OCI-LY7 (cell line): ENCODE data around the gene ZNF837. TPM values are rescaled to one million over a fixed set of nuclear protein-coding genes. Genes with fewer than 3 reads are reported as not detected.
"Not testable (repeated sequence)": the region's sequence is repeated elsewhere in the genome, so short reads cannot be mapped to it uniquely, and the experiment has no call there.

Source experiments
- BruUV-seq: library from RNA; stranded (reverse); fragments of 400-500 nt; replicated peaks from 2 replicates; lab custom pipeline; 2021; lab: Mats Ljungman, UMichigan
- CTCF ChIA-PET: fragments of 300-600 bp; sonication (Branson Sonifier 250); formaldehyde crosslinking; loops from one replicate; lab custom pipeline; 2022; ENCODE audit warnings: antibody characterized with exemption; ENCODE audit not compliant: unreplicated experiment; lab: Charles Lee
- POLR2A ChIA-PET: fragments of 300-600 bp; sonication (Branson Sonifier 250); formaldehyde crosslinking; loops from one replicate; lab custom pipeline; 2022; ENCODE audit warnings: antibody characterized with exemption; lab: Charles Lee
- DNase-seq: peaks from one replicate; pipeline ENCODE4 v3.0.0-alpha.2; 2015; ENCODE audit warnings: low spot score
- H2AFZ ChIP-seq: fragments of 200-600 bp; sonication (generic), shearing (Covaris generic); 2 replicates; pipeline ENCODE4 v1.6.1; 2014; ENCODE audit warnings: mild to moderate bottlenecking, antibody characterized with exemption, low read length, moderate library complexity
- H3K27ac ChIP-seq: fragments of 200-600 bp; sonication (generic); 2 replicates; pipeline ENCODE4 v1.5.1; 2014; ENCODE audit warnings: mixed run types, low read depth, mild to moderate bottlenecking, moderate library complexity, low read length, inconsistent platforms; ENCODE audit not compliant: poor library complexity, severe bottlenecking
- H3K36me3 ChIP-seq: fragments of 200-600 bp; sonication (generic); 2 replicates; pipeline ENCODE4 v1.6.1; 2014; ENCODE audit warnings: mild to moderate bottlenecking, antibody characterized with exemption, low read length, moderate library complexity, mixed read lengths; ENCODE audit not compliant: insufficient read depth
- H3K4me1 ChIP-seq: fragments of 200-600 bp; sonication (generic); 2 replicates; pipeline ENCODE4 v1.5.1; 2014; ENCODE audit warnings: mild to moderate bottlenecking, low read length; ENCODE audit not compliant: insufficient read depth, poor library complexity, severe bottlenecking
- H3K4me2 ChIP-seq: fragments of 200-600 bp; sonication (generic); 2 replicates; pipeline ENCODE4 v1.6.1; 2014; ENCODE audit warnings: mild to moderate bottlenecking, low read length
- H3K4me3 ChIP-seq: fragments of 200-600 bp; sonication (generic); 2 replicates; pipeline ENCODE4 v1.5.1; 2014; ENCODE audit warnings: mild to moderate bottlenecking, low read depth, low read length; ENCODE audit not compliant: poor library complexity, severe bottlenecking
- H3K79me2 ChIP-seq: fragments of 200-600 bp; sonication (generic); 2 replicates; pipeline ENCODE4 v1.6.1; 2016; ENCODE audit warnings: low read depth, mild to moderate bottlenecking, low read length, moderate library complexity, mixed read lengths; ENCODE audit not compliant: insufficient read depth
- H3K9me2 ChIP-seq: fragments of 200-600 bp; sonication (generic); 2 replicates; pipeline ENCODE4 v1.6.1; 2016; ENCODE audit warnings: mild to moderate bottlenecking, low read length, mixed read lengths; ENCODE audit not compliant: insufficient read depth
- H3K9me3 ChIP-seq: fragments of 200-600 bp; sonication (generic); 2 replicates; pipeline ENCODE4 v1.6.1; 2014; ENCODE audit warnings: mild to moderate bottlenecking, mixed run types, low read length, mixed read lengths
- H4K20me1 ChIP-seq: fragments of 200-600 bp; sonication (generic); 2 replicates; pipeline ENCODE4 v1.6.1; 2014; ENCODE audit warnings: mild to moderate bottlenecking, antibody characterized with exemption, low read length, moderate library complexity, mixed read lengths; ENCODE audit not compliant: insufficient read depth
- CTCF ChIP-seq: fragments of 200-600 bp; sonication (generic); conservative IDR thresholded peaks from 2 replicates; pipeline ENCODE4 v1.5.1; 2014; ENCODE audit warnings: mild to moderate bottlenecking, antibody characterized with exemption, low read length, moderate library complexity, mixed read lengths
- EZH2phosphoT487 ChIP-seq: fragments of 200-600 bp; sonication (generic); IDR thresholded peaks from 2 replicates; pipeline ENCODE4 v1.6.1; 2018; ENCODE audit warnings: low read depth, borderline replicate concordance, mild to moderate bottlenecking, mixed run types, antibody characterized with exemption, low read length, moderate library complexity, mixed read lengths
- intact Hi-C: fragments of 100-400 bp; cut with micrococcal nuclease; formaldehyde crosslinking; loops from one replicate; pipeline ENCODE4 v1.10.0; 2022; ENCODE audit not compliant: unreplicated experiment
- total RNA-seq, 2 experiments: library from RNA; depleted of rRNA in 1 of 2; stranded (reverse); fragments of >200 nt in 1 of 2; shearing (Covaris generic) in 1 of 2; gene quantifications; 2 replicates each; pipeline ENCODE4 v1.2.3, GENCODE V29; 2014 to 2022

ZNF837 gene
- total RNA-seq, 2 experiments from 2014 or later: 3.0 to 5.8 TPM

- H3K4me1 ChIP-seq: peaks cover 25% of the 10 kb centered on the region
- TF ChIP-seq EZH2phosphoT487 (no peak), CTCF (0 out of 2 replicates have a peak, but pooled peaks have one; percentile 23)
- peak overlapping the region; percentile 71 for H3K4me3 ChIP-seq
- DNase-seq: no peak
- ChIA-PET CTCF (no interaction called here), POLR2A (interaction anchor here (0.8 to 1.5 kb wide), 2 partner anchors 18 to 32 kb away, joined by 4 to 6 read pairs; partner anchors contain the start of gene ZNF497)
- no peaks in the 10 kb centered on the region for H3K9me3 ChIP-seq
- BruUV-seq: TSS peak; percentile 55
- H3K36me3 ChIP-seq: no peaks in the 10 kb centered on the region
- peak overlapping the region; percentile 56 for H3K27ac ChIP-seq
- H3K4me2 ChIP-seq: peak overlapping the region; percentile 91
- H3K9me2 ChIP-seq: no peaks in the 10 kb centered on the region
- no peaks in the 10 kb centered on the region for H4K20me1 ChIP-seq
- intact Hi-C loops: loop anchor here (2.0 kb wide), 1 partner anchor 53 kb away; the partner anchor contains the start of gene ZSCAN22
- peak overlapping the region; percentile 47 for H2AFZ ChIP-seq
- no peaks in the 10 kb centered on the region; the same call in 1 of the 2 replicates for H3K79me2 ChIP-seq
Measured at GRCh38 chr19:58380037-58380661, 681 bp downstream of the ZNF837 start.

GRCh38 chr19:58379246-58379645 is 1.6 kb downstream of the ZNF837 start:
- Histone ChIP-seq H3K36me3 (no peaks in the 10 kb centered on the region), H3K4me1 (peaks cover 25% of the 10 kb centered on the region), H3K4me2 (peak overlapping the region; percentile 91), H2AFZ (no peak overlapping the region), H4K20me1 (no peaks in the 10 kb centered on the region), H3K9me3 (no peaks in the 10 kb centered on the region), H3K4me3 (peak overlapping the region; percentile 71), H3K79me2 (no peaks in the 10 kb centered on the region; the same call in 1 of the 2 replicates), H3K27ac (no peak overlapping the region), H3K9me2 (no peaks in the 10 kb centered on the region)
- no peak for DNase-seq
- BruUV-seq: no TSS peak
- intact Hi-C loops: no loop called here
- no peak for TF ChIP-seq CTCF
- no peak for TF ChIP-seq EZH2phosphoT487
- CTCF ChIA-PET: no interaction called here
- POLR2A ChIA-PET: interaction anchor here (1.5 kb wide), 1 partner anchor 17 kb away, joined by 6 read pairs; the partner anchor contains the start of gene ZNF497

GRCh38 chr19:58376724-58377123 is 4.1 kb downstream of the ZNF837 start:
- peaks cover 19% of the 10 kb centered on the region for H3K4me1 ChIP-seq
- DNase-seq, H3K4me3 ChIP-seq, H3K9me3 ChIP-seq, H3K36me3 ChIP-seq, H4K20me1 ChIP-seq, H3K27ac ChIP-seq, H3K79me2 ChIP-seq, H2AFZ ChIP-seq, H3K4me2 ChIP-seq, CTCF ChIA-PET, H3K9me2 ChIP-seq, BruUV-seq, intact Hi-C loops: not testable (repeated sequence)
- POLR2A ChIA-PET: interaction anchor here (1.3 kb wide), 1 partner anchor 14 kb away, joined by 4 read pairs; the partner anchor contains the start of gene ZNF497
